Stomach (tissue), 9 donors: ENCODE measurements around the gene NFKB2. TPM values are rescaled to one million over a fixed set of nuclear protein-coding genes. Genes with fewer than 3 reads are reported as not detected.

Experiments
- DNase-seq, 2 donors: peaks; one replicate each; pipeline versions ENCODE4 v3.0.0 to v3.0.0-alpha.2; 2013 to 2019
- H3K27ac ChIP-seq, 5 donors: fragments of 200-600 bp in 4 of 5; sonication (generic) in 4 of 5; one replicate each; pipeline ENCODE4 v1.5.1; 2013 to 2019; ENCODE audit warnings: mild to moderate bottlenecking in 1 of 5, moderate library complexity in 1 of 5
- H3K27me3 ChIP-seq, 3 donors: fragments of 200-600 bp; sonication (generic); one replicate each; pipeline ENCODE4 v1.5.1; 2017 to 2019; ENCODE audit warnings: mixed run types in 1 of 3
- H3K36me3 ChIP-seq, 4 donors: fragments of 200-600 bp; sonication (generic); 1 replicate in 3 of 4; 2 replicates in 1 of 4; pipeline ENCODE4 v1.5.1; 2016 to 2019
- H3K4me1 ChIP-seq, 4 donors: fragments of 200-600 bp; sonication (generic); one replicate each; pipeline ENCODE4 v1.5.1; 2016 to 2019
- H3K4me3 ChIP-seq, 4 donors: fragments of 200-600 bp; sonication (generic) in 3 of 4; one replicate each; pipeline ENCODE4 v1.5.1; 2016 to 2019; ENCODE audit warnings: mild to moderate bottlenecking in 1 of 4
- H3K9me3 ChIP-seq, 4 donors: fragments of 200-600 bp; sonication (generic); one replicate each; pipeline ENCODE4 v1.5.1; 2016 to 2019
- EP300 ChIP-seq: sonication (generic); formaldehyde crosslinking; IDR thresholded peaks from one replicate; pipeline ENCODE4 v1.6.1; 2017; ENCODE audit warnings: antibody characterized with exemption
- POLR2A ChIP-seq, 4 donors: fragments of 450-650 bp; IDR thresholded peaks; one replicate each; pipeline ENCODE4 v1.6.1; 2016; ENCODE audit warnings: antibody characterized with exemption in 4 of 4, control low read depth in 2 of 4, mild to moderate bottlenecking in 1 of 4, moderate library complexity in 1 of 4
- POLR2AphosphoS5 ChIP-seq, 3 donors: sonication (generic); formaldehyde crosslinking; IDR thresholded peaks; one replicate each; pipeline ENCODE4 v1.6.1; 2016; ENCODE audit warnings: antibody characterized with exemption in 3 of 3
- whole genome bisulfite sequencing, 5 donors: extraction: QIAGEN DNeasy Blood & Tissue Kit in 3 of 5; methylation state at CpG; one replicate each; pipeline versions ENCODE4 v1.1.5 to v1.1.7; 2013 to 2018; 5-methylcytosine and 5-hydroxymethylcytosine counted together
- intact Hi-C: fragments of 100-400 bp; cut with DNase I; formaldehyde crosslinking; loops from one replicate; pipeline ENCODE4 v1.15.1; 2023; ENCODE audit warnings: low total_unique reads
- polyA plus RNA-seq, 3 donors: library from polyadenylated mRNA; stranded (reverse); fragments of 200-250 nt; gene quantifications; one replicate each; pipeline ENCODE4 v1.2.3, GENCODE V29; 2013
- total RNA-seq, 5 donors: library from RNA; depleted of rRNA; stranded (reverse); fragments of >200 nt; gene quantifications; one replicate each; pipeline versions ENCODE4 v1.1.0 to v1.2.3, GENCODE V29; 2014 to 2016
- TF ChIP-seq, protein P1 (sequence below), 7 experiments: fragments of 450-650 bp in 4 of 7; fragments of 200-600 bp in 3 of 7; sonication (generic) in 3 of 7; IDR thresholded peaks; one replicate each; pipeline ENCODE4 v1.5.1; 2016 to 2019; ENCODE audit warnings: antibody characterized with exemption in 7 of 7, control low read depth in 2 of 7, mild to moderate bottlenecking in 1 of 7
- donor health status: healthy with polysubstance abuse.
- donor health status: Bipolar disorder and iron deficiency.
- donor health status: healthy.

Gene NFKB2
- total and polyA plus RNA-seq, 8 donors = 9.7 to 84.0 (median 25.1) TPM

DNA sequence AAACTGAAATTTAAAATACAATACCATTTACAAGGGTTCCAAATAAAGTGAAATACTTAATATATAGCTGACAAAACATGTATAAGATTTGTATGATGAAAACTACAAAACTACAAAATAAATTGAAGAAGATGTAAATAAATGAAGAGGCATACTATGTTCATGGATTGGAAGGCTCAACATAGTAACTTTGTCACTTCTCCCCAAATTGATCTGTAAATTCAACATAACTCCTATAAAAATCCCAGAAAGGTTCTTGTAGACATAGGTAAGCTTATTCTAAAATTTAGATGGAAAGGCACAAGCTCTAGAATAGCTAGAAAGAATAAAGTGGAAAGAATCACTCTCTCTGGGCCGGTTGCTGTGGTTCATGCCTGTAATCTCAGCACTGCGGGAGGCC is 24.2 kb upstream of the NFKB2 start:
- WGBS, 5 donors = 93 to 100% (median 98%) methylated on average over 2 of the region's 2 CpGs
- Histone ChIP-seq H3K4me1 (no peaks in the 10 kb centered on the region), H3K36me3 (peaks cover 86 to 100% (median 100%) of the 10 kb centered on the region in 4 donors), H3K27ac (no peak overlapping the region), H3K27me3 (no peaks in the 10 kb centered on the region), H3K9me3 (no peaks in the 10 kb centered on the region), H3K4me3 (no peak overlapping the region)
- TF ChIP-seq POLR2A (IDR thresholded peaks at IDR 0.05) (no peak), POLR2AphosphoS5 (IDR thresholded peaks at IDR 0.05) (no peak), EP300 (no peak)
- TF ChIP-seq, protein P1, sequence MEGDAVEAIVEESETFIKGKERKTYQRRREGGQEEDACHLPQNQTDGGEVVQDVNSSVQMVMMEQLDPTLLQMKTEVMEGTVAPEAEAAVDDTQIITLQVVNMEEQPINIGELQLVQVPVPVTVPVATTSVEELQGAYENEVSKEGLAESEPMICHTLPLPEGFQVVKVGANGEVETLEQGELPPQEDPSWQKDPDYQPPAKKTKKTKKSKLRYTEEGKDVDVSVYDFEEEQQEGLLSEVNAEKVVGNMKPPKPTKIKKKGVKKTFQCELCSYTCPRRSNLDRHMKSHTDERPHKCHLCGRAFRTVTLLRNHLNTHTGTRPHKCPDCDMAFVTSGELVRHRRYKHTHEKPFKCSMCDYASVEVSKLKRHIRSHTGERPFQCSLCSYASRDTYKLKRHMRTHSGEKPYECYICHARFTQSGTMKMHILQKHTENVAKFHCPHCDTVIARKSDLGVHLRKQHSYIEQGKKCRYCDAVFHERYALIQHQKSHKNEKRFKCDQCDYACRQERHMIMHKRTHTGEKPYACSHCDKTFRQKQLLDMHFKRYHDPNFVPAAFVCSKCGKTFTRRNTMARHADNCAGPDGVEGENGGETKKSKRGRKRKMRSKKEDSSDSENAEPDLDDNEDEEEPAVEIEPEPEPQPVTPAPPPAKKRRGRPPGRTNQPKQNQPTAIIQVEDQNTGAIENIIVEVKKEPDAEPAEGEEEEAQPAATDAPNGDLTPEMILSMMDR (IDR thresholded peaks at IDR 0.05) = no peak
- intact Hi-C loops = no loop called here
- DNase-seq = no peak

DNA sequence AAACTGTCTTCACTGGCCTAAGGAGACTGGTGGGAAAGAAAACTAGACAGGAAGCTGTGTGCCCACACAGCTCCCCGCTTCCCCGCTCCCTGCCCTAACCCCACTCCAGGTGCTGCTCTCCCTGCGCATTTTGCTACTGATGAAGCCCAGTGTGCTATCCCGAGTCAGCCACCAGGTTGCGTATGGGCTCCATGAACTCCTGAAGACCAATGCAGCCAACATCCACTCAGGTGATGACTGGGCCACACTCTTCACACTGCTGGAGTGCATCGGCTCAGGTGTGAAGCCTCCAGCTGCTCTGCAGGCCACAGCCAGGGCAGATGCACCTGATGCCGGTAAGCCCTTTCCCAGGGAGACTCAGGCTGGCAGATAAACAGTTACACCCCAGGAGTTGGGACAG is 20.3 kb upstream of the NFKB2 start:
- no peaks in the 10 kb centered on the region for H3K27me3 ChIP-seq
- DNase-seq = no peak
- intact Hi-C loops = no loop called here
- H3K9me3 ChIP-seq = no peaks in the 10 kb centered on the region
- H3K36me3 ChIP-seq = peaks cover 77 to 100% (median 100%) of the 10 kb centered on the region in 4 donors
- no peaks in the 10 kb centered on the region for H3K4me1 ChIP-seq
- WGBS, 5 donors = 85 to 93% (median 92%) methylated on average over 7 of the region's 7 CpGs
- H3K27ac ChIP-seq = no peak overlapping the region
- TF ChIP-seq POLR2AphosphoS5 (IDR thresholded peaks at IDR 0.05) = no peak
- TF ChIP-seq EP300 = no peak
- TF ChIP-seq, protein P1 (IDR thresholded peaks at IDR 0.05) = no peak
- no peak for TF ChIP-seq POLR2A (IDR thresholded peaks at IDR 0.05)
- H3K4me3 ChIP-seq = no peak overlapping the region

DNA sequence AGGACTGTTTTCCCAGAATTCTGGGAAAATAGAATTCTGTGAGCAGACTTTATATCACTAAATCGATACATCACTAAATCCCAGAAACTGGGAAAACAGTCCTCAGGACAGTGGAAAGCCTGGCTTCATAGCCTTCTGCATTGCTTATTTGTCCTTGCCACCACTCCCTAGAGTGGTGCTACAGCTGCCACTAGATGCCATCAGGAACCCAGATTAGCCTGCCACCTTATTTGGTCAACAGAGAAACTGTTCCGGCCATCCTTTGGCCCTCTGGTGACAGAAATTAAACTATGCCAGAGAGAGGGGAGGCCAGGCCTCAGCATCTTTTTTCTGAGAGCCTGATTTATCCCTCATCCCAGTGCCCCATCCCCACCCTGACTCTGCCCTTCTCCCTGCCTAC is 19.6 kb upstream of the NFKB2 start:
- H3K27ac ChIP-seq = no peak overlapping the region
- H3K27me3 ChIP-seq = no peaks in the 10 kb centered on the region
- no peaks in the 10 kb centered on the region for H3K9me3 ChIP-seq
- peaks cover 77 to 100% (median 100%) of the 10 kb centered on the region in 4 donors for H3K36me3 ChIP-seq
- intact Hi-C loops = no loop called here
- no peak overlapping the region for H3K4me3 ChIP-seq
- WGBS, 5 donors = 75 to 90% (median 87%) methylated on average over 2 of the region's 2 CpGs
- TF ChIP-seq, protein P1 (IDR thresholded peaks at IDR 0.05) = no peak
- TF ChIP-seq EP300 = no peak
- no peak for TF ChIP-seq POLR2A (IDR thresholded peaks at IDR 0.05)
- TF ChIP-seq POLR2AphosphoS5 (IDR thresholded peaks at IDR 0.05) = no peak
- no peak for DNase-seq
- H3K4me1 ChIP-seq = no peaks in the 10 kb centered on the region

DNA sequence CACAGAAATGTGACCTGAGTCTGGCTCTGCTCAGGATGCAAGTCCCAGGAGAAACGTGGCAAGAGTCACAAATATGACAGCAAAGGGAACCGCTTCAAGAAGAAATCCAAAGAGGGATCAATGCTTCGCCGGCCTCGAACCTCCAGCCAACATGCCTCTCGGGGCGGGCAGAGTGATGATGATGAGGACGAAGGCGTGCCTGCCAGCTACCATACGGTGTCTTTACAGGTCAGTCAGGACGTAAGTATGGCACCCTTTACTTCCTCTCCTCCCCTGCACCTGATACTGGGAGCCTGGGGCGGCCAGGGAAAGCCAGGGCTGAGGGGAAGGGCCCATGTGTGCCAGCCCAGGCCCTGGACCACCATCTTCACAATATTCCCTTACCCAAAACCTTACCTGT is 18.6 kb upstream of the NFKB2 start:
- H3K27ac ChIP-seq = no peak overlapping the region
- no peak for DNase-seq
- whole genome bisulfite sequencing, 5 donors = 90 to 96% (median 94%) methylated on average over 12 of the region's 12 CpGs
- no peak for TF ChIP-seq POLR2A (IDR thresholded peaks at IDR 0.05)
- TF ChIP-seq, protein P1 (IDR thresholded peaks at IDR 0.05) = no peak
- TF ChIP-seq EP300 = no peak
- TF ChIP-seq POLR2AphosphoS5 (IDR thresholded peaks at IDR 0.05) = no peak
- intact Hi-C loops = no loop called here
- no peak overlapping the region for H3K4me3 ChIP-seq
- H3K27me3 ChIP-seq = no peaks in the 10 kb centered on the region
- H3K4me1 ChIP-seq = no peaks in the 10 kb centered on the region
- peaks cover 75 to 100% (median 100%) of the 10 kb centered on the region in 4 donors for H3K36me3 ChIP-seq
- no peaks in the 10 kb centered on the region for H3K9me3 ChIP-seq
